GM18870 (cell line): Measurements from ENCODE around the gene FSTL4.

Experiments used
- ATAC-seq: cut with Tn5 transposase; IDR thresholded peaks from one replicate; pipeline ENCODE4 v1.9.1; 2021; ENCODE audit warnings: moderate library complexity; ENCODE audit not compliant: unreplicated experiment

The FSTL4 gene

DNA sequence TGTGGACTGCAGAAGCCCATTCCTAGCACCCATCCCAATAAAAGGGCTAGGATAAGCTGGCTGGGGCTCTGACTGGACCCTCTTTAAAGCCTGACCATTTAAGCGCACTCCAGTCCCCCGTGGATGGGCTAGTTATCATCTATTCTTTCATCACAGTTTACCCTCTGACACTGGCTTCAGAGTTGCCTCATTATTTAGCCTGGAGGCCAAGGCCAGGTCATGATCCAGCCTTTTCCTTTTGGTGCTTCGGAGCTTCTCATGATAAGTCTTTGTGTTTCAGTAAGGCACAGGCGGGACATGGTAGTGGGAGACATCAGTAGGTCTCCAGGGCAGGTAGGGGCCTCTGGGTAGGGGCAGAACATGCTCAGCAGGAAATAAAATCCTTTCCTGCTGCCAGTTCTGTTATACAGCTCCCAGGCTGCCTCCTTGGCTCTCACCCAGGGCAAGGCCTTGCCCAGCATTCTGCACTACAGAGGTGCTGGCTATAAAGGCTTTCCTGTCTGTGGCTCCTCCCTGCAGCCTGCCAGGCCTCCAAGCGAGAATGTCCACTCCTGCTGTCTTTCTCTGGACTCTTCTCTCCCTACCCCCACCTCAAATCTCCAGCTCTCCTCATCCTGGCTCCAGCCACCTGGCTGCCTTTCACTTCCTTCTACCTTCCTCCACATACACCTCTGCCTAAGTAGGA lies 128.8 kb downstream of the FSTL4 start:
- no peak for ATAC-seq

GRCh38 chr5:133482028-133482427 lies 130.3 kb downstream of the FSTL4 start:
- ATAC-seq = no peak

GRCh38 chr5:133480866-133481265 lies 131.5 kb downstream of the FSTL4 start:
- no peak for ATAC-seq

GRCh38 chr5:133480366-133480765 lies 132.0 kb downstream of the FSTL4 start:
- ATAC-seq = no peak

DNA sequence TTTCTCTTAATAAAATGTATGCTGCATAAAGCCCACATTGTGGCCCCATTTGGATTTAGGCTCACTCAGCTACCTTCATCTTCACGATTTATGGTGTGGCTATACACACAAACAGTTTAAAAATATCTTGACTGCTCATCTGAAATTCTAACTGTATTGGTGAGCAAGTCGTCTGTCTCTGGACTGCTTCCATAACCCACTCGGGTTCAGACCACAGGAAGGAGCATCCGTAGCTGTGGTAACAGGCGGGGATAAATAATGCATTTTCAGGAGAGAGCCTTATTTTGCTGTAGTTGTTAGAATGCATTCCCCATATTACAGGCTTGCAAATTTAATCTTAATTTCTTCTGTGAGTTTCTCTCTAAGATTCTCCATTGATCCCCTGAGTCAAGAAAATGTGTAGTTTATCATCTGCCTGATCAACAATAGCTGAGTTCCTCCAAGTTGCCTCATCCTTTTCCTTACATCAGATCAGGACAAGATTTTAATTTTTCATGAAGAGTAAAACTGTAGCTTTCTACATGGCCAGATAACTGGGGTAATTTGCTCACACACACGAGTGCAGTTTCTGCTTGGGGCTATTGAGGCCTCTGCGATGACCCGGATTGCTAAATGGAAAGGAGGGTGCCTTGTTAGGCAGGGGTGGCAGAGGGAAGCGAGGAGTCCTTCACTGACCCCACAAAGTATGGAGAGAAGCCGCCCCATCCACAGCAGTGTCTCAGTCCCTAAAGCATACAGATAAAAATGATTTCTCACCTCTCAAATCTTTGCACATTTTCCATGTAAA lies 133.9 kb downstream of the FSTL4 start:
- no peak for ATAC-seq

GRCh38 chr5:133475986-133476385 lies 136.4 kb downstream of the FSTL4 start:
- no peak for ATAC-seq

- no peak for ATAC-seq
These were observed 137.3 kb downstream of the FSTL4 start for GRCh38 chr5:133474851-133475590.

DNA sequence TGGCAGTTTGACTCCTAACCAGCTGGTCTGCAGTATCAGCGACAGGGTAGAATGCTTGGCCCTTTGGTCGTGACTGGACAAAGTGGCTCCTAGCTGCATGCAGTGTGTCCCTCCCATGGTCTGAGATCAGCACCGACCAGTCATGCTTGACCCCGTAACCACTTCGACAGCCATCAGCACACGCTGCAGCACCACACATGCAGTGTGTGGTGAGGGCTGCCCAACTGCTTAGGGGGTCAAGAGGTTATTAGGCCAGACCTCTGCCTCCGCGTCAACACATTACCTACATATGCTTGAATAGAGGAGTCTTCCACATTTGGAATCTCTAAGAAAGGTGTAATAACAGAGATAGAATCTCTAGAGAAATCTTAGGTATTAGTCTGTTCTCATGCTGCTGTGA lies 139.1 kb downstream of the FSTL4 start:
- ATAC-seq = no peak

DNA sequence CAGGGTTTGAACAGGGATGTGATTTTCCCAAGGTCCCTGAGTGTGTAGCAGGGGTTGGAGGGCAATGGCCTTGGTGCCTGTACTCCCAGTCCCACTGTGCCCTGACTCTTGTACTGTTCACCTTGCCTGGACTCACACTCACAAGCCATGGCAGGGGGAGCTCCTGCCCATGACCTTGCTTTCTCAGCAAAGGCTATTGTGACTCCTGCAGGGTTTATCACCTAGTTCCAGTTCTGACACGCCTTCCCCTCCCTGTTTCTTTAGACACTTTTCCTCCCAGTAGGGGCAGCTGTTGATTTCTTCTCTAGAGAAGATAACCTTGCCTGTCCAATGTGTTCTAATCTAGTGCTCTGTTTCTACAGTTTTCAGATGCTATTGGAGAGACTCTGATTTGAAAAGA lies 139.5 kb downstream of the FSTL4 start:
- no peak for ATAC-seq

DNA sequence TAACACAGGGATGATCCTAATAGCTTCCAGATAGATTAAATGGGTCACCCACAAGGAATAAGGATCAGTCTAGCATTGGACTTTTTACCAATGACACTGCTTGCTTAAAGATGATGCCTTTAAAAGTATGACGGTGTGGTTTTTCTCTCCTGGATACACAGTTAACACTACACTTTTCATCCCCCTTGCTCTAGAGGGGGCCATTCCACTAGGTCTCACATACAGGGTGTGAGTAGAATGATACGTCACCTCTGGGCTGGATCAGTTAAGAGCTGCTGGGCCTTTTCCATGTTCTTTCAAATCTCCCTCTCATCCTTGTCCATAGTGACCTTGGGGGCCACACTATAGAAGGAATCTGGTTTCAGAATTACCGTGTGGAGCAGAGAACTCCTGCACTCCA lies 140.6 kb downstream of the FSTL4 start:
- no peak for ATAC-seq

DNA sequence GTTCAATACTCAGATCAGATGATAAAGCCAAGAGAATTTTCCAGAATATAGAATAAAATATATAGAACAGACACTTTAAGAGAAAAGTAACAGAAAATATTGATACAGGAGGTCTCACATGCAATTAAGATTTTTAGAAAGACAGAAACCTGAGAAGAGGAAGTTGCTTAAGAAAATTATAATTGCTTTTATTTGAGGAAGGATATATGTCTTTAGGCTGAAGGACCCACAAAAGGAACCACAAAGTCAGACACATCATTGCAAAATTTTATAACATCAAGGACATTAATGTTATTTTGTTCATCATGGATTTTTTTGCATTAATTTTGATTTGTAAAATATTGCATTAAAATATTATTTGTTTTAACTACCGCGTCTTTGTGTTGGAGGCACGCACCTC lies 141.5 kb downstream of the FSTL4 start:
- no peak for ATAC-seq

GRCh38 chr5:133469846-133470245 lies 142.5 kb downstream of the FSTL4 start:
- no peak for ATAC-seq

DNA sequence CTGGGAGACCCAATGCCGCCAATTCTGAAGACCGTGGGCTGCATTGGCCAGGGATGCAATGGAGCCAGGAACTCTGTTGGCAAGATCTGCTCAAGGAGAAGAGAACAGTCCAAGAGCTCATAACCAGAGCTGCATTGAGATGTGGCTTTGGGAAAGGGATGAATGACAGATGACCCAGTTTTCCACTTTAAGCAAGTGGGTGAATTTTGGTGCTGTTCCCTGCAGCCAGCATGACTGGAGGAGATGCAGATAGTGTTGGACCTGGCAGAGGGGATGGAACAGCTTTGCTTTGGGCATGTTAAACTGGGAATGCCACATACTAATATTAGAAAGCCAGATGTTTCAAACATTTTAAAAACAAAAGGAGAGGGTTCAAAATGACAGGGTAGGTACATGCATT lies 143.1 kb downstream of the FSTL4 start:
- no peak for ATAC-seq

GRCh38 chr5:133468596-133468995 lies 143.7 kb downstream of the FSTL4 start:
- no peak for ATAC-seq

DNA sequence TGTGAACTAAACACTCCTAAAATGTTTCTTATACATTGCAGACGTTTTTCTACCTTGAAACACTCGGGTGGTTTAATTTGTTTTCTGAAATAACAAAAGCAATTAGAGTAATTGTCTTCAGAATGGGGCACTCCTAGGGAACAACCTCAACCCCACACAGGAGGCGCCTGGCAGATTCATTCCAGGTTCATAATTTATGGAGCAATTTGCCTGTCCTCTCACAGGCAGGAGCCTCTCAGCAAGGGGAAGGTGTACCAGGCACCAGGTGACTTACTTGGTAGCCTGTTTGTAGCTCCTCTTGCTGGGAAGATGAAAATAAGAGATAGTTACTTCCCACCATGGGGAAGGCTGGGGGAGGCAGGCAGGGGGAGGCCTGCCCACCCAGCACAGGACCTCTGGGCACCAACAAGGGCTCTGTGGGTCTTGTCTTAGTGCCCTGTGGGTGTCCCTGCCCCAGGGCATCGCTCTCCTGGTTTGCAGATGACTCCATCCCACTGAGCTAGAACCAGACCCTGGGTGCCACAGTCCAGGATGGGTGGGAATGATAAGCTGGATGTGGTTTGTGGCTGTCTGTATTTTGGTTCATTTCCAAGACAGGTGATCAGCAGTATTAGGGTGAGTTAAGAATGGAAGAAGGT lies 144.4 kb downstream of the FSTL4 start:
- no peak for ATAC-seq

DNA sequence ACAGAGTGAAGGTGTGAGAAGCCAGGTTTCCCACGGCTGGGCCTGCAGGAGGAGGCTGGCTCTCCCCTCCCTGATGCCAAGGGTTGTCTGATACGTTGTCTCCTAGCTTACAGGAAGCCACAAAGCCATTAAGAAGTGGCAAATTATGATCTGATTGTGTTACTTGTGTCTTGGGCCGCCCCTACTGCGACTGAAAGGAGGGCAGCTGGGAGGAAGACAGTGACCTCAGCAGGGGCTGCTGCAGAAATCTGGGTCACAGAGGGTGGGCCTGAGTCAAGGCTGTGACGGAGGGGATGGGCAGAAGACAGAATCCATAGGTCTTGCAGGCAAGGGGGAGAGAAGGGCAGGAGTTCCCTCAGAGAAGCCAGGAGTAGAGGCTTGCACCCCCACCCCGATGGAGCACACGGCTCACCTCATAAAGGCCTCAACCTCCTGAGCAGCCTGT lies 145.0 kb downstream of the FSTL4 start:
- no peak for ATAC-seq

- ATAC-seq = no peak
These were observed 145.6 kb downstream of the FSTL4 start for GRCh38 chr5:133466556-133467334.

DNA sequence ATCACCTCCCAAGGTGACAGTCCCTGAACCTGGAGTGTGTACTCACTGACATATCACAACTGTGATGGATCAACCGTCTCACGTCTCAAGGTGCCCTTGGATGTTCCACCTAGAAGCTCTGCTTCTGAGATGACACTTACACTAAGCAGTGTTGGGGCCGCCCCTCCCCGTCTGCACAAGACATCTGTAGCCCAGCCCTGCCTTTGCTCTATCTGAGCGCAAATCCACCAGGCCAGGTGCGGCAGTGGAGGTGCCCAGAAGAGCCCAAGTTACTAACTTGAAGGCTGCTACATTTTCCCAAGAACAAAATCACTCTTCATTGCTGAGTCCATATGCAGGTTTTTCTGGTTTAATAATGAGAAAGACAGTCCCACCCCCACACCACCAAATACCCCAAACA lies 148.3 kb downstream of the FSTL4 start:
- no peak for ATAC-seq

DNA sequence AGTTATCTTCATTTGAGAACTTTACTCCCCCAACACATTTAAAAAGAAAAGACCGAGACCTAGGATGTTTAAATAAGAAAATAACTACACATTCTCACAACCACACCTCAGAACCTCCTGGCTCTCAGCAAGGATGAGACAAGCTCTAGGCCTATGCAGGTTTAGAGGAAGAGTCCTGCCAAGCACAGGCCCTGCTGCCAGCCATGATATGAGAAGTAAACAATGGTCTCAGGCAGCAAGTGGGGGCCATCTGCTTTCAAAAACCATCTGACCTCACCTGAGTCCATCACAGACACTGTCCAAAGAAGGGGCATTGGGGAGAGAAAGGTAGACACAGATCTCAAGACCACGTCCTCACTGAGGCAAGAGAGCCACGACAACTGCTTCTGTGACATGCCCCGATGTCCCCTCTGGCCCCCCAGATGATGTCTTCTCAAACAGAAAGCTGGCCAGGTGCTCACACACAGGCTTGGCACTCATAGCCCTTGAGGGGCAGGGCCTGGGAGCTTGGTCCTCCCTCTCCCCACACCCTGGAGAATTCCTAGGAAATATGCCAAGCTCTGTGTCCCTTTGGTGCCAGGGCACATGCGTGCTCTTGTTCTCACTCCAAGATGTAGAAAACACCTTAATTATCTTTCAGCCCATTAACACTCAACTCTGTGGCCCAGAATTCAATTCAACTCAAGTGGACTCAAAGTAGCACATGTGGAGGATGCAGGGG lies 150.4 kb downstream of the FSTL4 start:
- ATAC-seq = no peak

DNA sequence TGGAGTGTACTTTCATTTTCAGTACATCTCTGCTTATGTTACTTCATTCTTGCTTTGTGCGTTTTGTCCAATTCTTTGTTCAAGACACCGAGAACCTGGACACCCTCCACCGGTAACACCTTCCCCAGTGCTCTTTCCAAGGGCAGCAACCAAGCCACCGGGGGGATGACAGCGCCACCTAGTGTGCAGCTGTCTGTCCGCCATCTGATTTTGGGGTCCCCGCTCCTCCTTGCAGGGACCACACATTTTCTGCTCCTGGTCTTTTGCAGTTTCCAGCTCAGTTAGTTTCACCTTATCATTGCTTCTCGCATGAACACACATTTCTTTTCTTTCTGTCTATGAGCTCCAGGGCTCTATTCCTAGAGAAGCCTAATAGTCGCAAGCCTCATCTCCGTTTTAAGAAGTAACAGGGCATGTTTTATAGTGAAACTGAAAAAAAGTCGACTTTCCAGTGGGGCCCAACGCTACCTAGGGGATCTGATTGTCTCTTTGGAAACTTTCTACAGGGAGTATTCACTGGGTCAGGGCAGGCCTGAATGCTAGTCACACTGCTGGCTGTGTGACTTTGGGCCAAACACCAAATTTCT lies 152.1 kb downstream of the FSTL4 start:
- no peak for ATAC-seq
